ENCODE data around the gene COPS8. TPM values are rescaled to one million over a fixed set of nuclear protein-coding genes. Genes with fewer than 3 reads are reported as not detected.

COPS8 gene
- polyA plus RNA-seq, 3 donors: 20.5 to 39.2 (median 36.4) TPM

DNA sequence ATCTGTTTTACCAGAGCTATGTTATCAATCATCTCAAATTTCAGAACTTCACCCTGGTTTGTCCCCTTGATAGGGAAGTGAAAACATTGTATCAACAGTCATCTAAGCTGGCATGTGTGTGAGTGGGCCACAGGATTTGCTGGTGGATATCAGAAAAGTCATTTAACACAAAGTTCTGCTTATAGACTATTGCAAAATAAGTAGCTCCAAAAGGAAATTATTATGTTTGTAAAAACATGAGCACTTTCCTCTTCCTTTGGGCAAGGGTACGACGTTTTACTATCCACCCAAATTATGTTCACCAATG, 20.7 kb upstream of the COPS8 start:
- no peaks in the 10 kb centered on the region for H3K9me3 ChIP-seq (replicated peaks in 1 of 2; ENCODE audit: control insufficient read depth in 1 of 2, insufficient read depth in 1 of 2, low read length in 2 of 2)
- intact Hi-C loops (cut with micrococcal nuclease): no loop called here
- H3K4me3 Mint-ChIP-seq: no peak overlapping the region
- no CpG with 5 or more reads among the region's 2 CpGs for WGBS (ENCODE audit: insufficient coverage)
- no peak overlapping the region for H2AFZ ChIP-seq (ENCODE audit: insufficient read depth, low read depth, low read length, poor library complexity, severe bottlenecking)
- no peak for DNase-seq
- peaks cover 0 to 3% of the 10 kb centered on the region in 2 donors for H3K4me1 ChIP-seq (ENCODE audit: control insufficient read depth in 1 of 2, insufficient read depth in 2 of 2, low read length in 2 of 2)
- H3K4me3 ChIP-seq (replicated peaks in 1 of 3; ENCODE audit: low read depth in 2 of 3, low read length in 3 of 3): no peak overlapping the region
- no peak overlapping the region for H3K27ac Mint-ChIP-seq
- H3K9ac ChIP-seq (ENCODE audit: insufficient read depth, low read length, poor library complexity, severe bottlenecking): no peak overlapping the region
- peaks cover 15% of the 10 kb centered on the region for H3K4me1 Mint-ChIP-seq
- TF ChIP-seq, protein P1, sequence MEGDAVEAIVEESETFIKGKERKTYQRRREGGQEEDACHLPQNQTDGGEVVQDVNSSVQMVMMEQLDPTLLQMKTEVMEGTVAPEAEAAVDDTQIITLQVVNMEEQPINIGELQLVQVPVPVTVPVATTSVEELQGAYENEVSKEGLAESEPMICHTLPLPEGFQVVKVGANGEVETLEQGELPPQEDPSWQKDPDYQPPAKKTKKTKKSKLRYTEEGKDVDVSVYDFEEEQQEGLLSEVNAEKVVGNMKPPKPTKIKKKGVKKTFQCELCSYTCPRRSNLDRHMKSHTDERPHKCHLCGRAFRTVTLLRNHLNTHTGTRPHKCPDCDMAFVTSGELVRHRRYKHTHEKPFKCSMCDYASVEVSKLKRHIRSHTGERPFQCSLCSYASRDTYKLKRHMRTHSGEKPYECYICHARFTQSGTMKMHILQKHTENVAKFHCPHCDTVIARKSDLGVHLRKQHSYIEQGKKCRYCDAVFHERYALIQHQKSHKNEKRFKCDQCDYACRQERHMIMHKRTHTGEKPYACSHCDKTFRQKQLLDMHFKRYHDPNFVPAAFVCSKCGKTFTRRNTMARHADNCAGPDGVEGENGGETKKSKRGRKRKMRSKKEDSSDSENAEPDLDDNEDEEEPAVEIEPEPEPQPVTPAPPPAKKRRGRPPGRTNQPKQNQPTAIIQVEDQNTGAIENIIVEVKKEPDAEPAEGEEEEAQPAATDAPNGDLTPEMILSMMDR (IDR thresholded peaks at IDR 0.05): no peak
- no peaks in the 10 kb centered on the region for H3K36me3 ChIP-seq (replicated peaks in 1 of 2; ENCODE audit: control insufficient read depth in 1 of 2, insufficient read depth in 2 of 2, low read length in 2 of 2)
- H3K4me2 ChIP-seq (replicated peaks; ENCODE audit: extremely low read depth, low read length, poor library complexity, severe bottlenecking): no peak overlapping the region
- H4K20me1 ChIP-seq (ENCODE audit: insufficient read depth, low read length): no peaks in the 10 kb centered on the region
- H3K27me3 Mint-ChIP-seq (ENCODE audit: low read depth in 3 of 3): peaks cover 0 to 5% (median 1%) of the 10 kb centered on the region in 3 donors
- no peak overlapping the region for H3K27ac ChIP-seq (ENCODE audit: low read depth in 1 of 2, low read length in 2 of 2)
- no peaks in the 10 kb centered on the region for H3K9me3 Mint-ChIP-seq
- no peaks in the 10 kb centered on the region for H3K36me3 Mint-ChIP-seq
- no peaks in the 10 kb centered on the region for H3K79me2 ChIP-seq (ENCODE audit: insufficient read depth, low read length)
- no peaks in the 10 kb centered on the region for H3K27me3 ChIP-seq (ENCODE audit: control insufficient read depth in 2 of 2, insufficient read depth in 2 of 2, low read length in 2 of 2)

GRCh38 chr2:237066396-237066795, 19.3 kb upstream of the COPS8 start:
- WGBS (ENCODE audit: insufficient coverage): 100% methylated on average over 1 of the region's 2 CpGs
- H3K4me3 Mint-ChIP-seq: no peak overlapping the region
- intact Hi-C loops (cut with micrococcal nuclease): no loop called here

More at GRCh38 chr2:237066396-237066795, 19.3 kb upstream of the COPS8 start:
- Histone ChIP-seq H3K27ac (ENCODE audit: low read depth in 1 of 2, low read length in 2 of 2) (no peak overlapping the region), H3K4me2 (replicated peaks; ENCODE audit: extremely low read depth, low read length, poor library complexity, severe bottlenecking) (no peak overlapping the region), H2AFZ (ENCODE audit: insufficient read depth, low read depth, low read length, poor library complexity, severe bottlenecking) (no peak overlapping the region), H3K9ac (ENCODE audit: insufficient read depth, low read length, poor library complexity, severe bottlenecking) (no peak overlapping the region), H3K79me2 (ENCODE audit: insufficient read depth, low read length) (no peaks in the 10 kb centered on the region), H3K4me1 (ENCODE audit: control insufficient read depth in 1 of 2, insufficient read depth in 2 of 2, low read length in 2 of 2) (peaks cover 0 to 3% of the 10 kb centered on the region in 2 donors), H3K9me3 (replicated peaks in 1 of 2; ENCODE audit: control insufficient read depth in 1 of 2, insufficient read depth in 1 of 2, low read length in 2 of 2) (no peaks in the 10 kb centered on the region), H3K27me3 (ENCODE audit: control insufficient read depth in 2 of 2, insufficient read depth in 2 of 2, low read length in 2 of 2) (no peaks in the 10 kb centered on the region), H4K20me1 (ENCODE audit: insufficient read depth, low read length) (no peaks in the 10 kb centered on the region), H3K4me3 (replicated peaks in 1 of 3; ENCODE audit: low read depth in 2 of 3, low read length in 3 of 3) (no peak overlapping the region), H3K36me3 (replicated peaks in 1 of 2; ENCODE audit: control insufficient read depth in 1 of 2, insufficient read depth in 2 of 2, low read length in 2 of 2) (no peaks in the 10 kb centered on the region)
- TF ChIP-seq, protein P1 (IDR thresholded peaks at IDR 0.05): no peak
- DNase-seq: no peak
- Mint-ChIP-seq H3K27me3 (ENCODE audit: low read depth in 3 of 3) (peaks cover 0 to 3% (median 1%) of the 10 kb centered on the region in 3 donors), H3K4me1 (peaks cover 15% of the 10 kb centered on the region), H3K27ac (no peak overlapping the region), H3K9me3 (peaks cover 0 to 2% (median 0%) of the 10 kb centered on the region in 7 donors), H3K36me3 (no peaks in the 10 kb centered on the region)
